OCI-M2 (cell line): ENCODE results near the gene CDC27.
"Not testable (repeated sequence)": the region's sequence is repeated elsewhere in the genome, so short reads cannot be mapped to it uniquely, and the experiment has no call there.

Source experiments
- DNase-seq: peaks from one replicate; lab custom pipeline; 2025; ENCODE audit not compliant: unreplicated experiment; lab: John Stamatoyannopoulos, UW

CDC27 gene

GRCh38 chr17:47072886-47073285, 116.2 kb downstream of the CDC27 start:
- no peak for DNase-seq

DNA sequence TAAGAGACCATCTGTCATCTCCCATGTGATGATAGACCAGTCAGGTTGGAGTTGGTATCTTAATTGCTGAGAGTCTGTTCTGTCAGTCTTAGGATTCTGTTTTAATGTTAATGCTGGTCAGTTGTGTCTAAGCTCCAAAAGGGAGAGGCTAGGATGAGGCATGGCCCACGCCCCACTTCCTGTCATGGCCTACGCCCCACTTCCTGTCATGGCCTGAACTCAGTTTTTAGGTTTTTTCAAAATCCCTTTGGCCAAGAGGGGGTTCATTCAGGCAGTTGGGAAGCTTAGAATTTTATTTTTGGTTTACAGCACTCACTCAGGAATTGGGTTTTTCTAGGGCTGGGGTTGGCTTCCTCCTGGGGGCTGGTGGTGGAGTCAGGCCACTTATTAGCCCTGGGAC, 117.9 kb downstream of the CDC27 start:
- not testable (repeated sequence) for DNase-seq

DNA sequence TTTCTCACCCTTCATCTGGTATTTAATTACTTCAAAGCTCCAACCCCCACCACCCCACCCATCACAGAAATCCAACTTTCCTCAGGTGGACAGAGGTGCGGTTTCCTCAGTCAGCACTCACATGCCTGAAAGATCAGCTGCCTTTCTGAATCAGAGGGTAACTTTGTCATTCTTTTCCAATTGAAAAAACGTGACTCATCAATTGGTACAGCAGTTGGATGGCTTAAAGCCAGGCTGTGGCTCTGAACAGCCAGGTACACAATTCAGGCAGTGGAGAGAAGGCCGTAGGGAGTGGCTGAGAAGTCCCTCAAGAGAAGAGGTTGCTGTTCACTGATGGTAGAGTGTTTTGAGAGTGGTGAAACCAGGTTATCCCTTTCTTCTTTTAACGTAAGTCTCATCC, 118.8 kb downstream of the CDC27 start:
- DNase-seq, result not testable (repeated sequence)
